Dermis blood vessel endothelial cell (primary cell): ENCODE results near the gene SPON2. TPM values are rescaled to one million over a fixed set of nuclear protein-coding genes. Genes with fewer than 3 reads are reported as not detected.

Experiments used
- DNase-seq: peaks from one replicate; pipeline ENCODE4 v3.0.0; 2010
- total RNA-seq: library from RNA; depleted of rRNA; stranded (reverse); fragments of >200 nt; gene quantifications from 2 replicates; pipeline ENCODE4 v1.2.3, GENCODE V29; 2014

The SPON2 gene
- total RNA-seq, 1 donor from 2014 or later, result 1.5 TPM

DNA sequence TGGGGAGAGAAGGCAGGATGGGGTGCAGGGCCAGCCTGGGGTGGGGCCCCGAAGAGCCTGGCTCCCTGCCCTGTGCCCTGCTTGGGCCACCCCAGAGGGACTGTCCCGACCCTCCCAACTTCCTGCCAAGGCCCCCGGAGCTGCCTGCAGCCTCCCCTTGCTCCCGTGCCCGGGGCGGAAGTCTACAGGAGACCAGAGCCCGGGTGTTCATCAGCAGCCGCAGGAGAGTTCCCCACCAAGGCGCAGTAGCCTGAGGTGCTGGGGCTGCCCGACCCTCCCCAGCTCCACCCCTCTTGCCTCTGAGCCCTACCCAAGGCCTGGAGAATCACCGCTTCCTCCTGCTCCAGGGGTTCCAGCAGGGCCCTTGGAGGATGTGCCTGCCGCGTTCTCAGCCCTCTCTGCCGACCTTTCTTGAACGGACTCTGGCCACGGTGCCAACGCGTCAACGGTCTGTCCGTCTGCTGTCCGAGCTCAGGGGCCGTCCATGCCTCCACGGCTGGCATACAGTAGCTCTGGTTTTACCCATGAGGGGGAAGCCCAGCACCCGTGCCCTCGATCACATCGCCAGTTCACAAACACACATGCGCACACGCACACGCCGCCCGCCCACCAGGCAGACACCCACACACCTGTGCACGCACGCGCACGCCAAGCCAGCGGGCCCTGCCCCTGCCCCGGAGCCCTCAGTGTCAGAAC, 36.0 kb upstream of the SPON2 start:
- DNase-seq, result no peak

DNA sequence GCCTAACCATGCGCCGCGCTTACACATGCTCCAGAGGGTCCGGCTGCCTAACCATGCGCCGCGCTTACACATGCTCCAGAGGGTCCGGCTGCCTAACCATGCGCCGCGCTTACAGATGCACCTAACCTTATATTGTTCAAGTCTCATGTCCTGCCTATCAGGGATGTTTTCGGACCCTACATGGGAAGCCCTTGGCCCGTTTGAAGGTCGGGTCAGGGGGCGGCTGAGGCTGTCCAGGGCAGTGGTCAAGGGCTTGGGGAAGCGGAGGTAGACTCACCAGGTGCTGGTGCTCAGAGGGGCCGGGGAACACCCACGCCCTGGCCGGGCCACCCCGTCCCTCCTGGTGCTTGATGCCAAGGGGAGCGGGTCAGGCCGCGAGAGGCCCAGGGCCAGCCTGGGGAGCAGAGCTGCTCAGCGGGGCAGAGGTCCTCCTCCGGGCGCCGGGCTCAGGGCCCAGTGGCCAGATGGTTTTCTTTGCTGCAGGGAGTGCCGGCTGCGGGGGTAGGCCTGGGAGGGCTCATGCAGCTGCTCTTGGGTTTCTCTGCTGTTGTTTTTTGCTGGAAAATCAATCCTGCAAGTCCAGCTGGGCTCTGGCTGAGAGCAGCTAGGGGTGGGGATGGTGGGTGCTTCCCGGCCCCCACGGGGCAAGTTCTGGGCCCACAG, 35.4 kb upstream of the SPON2 start:
- no peak for DNase-seq

DNA sequence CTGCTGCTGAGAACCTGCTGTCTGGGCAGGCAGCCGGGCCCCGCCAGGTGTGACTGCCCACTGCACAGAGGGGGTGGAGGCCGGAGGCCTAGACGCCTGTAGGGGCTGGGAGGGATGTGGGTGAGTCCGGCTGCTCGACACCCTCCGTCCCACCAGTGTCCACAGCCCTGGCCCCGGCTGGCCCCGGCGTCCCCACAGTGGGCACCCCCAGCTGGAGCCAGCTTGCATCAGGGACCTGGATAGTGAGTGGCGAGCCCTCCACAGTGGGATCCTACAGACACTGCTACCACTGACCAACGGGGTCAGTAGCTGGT, 34.7 kb upstream of the SPON2 start:
- DNase-seq, result no peak

DNA sequence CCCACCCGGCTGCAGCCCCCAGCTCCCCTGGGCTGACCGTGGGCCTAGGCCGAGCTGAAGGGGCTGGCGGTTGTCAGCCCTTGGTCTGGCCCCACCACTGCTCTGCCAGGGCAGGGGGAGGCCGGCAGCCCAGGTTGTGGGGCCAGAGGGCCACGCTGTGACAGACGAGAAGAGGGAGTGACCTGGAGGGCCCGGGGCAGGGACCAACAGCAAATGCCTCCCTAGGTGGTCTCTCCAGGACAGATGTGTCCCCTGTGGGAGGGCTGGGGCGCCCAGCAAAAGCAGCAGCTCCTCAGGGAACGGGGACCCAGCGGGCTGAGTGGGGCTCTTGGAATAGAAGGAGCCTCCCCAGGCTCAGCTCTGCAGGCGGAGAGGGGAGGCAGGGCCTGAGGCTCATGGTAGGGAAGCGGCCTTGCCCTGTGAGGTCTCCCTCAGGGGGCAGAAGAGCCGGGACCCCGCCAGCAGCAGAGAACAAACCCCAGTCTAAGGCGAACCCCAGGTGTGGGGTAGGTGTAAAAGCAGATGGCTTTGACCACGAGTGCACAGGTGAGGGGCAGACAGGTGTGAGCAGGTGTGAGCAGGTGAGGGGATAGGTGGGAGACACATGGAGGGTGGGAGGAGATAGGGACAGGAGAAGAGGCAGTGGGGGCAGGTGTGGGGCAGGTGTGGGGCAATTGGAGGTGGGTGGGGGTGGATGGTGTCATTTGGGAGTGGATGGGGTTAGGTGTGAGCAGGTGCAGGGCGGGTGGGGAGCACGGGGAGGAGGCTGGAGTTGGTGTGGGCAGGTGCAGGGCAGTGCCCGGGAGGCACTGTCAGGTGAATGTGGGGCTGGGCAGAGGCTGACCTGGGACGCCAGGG, 34.1 kb upstream of the SPON2 start:
- DNase-seq, result no peak

- no peak for DNase-seq
These were observed 33.4 kb upstream of the SPON2 start for GRCh38 chr4:1205586-1206298.

DNA sequence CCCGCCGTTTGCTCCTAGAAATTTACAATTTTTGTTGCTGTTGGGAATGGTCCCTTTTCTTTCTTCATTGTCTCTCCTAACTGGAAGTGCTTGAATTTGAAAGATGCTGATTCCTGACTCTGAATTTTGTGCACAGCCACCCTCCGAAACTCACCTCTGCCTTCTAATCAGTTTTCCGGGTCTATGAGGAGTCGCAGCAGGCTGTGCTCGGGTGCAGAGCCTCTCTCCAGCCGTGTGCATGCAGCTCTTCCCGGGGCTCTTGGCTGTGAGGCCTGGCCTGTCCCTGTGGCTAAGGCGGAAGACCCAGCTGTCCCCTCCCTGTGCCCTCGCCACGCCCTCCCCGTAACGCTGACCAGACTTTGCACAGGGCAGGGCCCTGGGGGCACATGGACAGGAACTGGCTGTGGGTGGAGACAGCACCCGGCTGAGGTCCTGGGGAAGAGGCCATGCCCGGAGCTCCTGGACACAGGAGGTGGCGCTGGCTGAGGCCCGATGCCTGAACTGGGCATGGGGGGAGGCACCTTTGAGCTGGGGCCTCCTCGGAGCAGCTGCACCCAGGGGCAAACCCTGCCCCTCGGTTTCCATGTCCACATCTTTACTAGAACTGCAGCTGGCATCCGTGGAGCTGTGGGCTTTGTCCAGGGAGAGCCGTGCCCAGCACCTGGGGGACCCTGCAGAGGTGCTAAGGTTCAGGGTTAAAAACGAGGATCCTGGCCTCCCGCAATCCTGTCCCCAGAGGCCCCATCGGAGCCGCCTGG, 32.6 kb upstream of the SPON2 start:
- DNase-seq, result no peak

GRCh38 chr4:1204286-1204827, 32.0 kb upstream of the SPON2 start:
- no peak for DNase-seq

DNA sequence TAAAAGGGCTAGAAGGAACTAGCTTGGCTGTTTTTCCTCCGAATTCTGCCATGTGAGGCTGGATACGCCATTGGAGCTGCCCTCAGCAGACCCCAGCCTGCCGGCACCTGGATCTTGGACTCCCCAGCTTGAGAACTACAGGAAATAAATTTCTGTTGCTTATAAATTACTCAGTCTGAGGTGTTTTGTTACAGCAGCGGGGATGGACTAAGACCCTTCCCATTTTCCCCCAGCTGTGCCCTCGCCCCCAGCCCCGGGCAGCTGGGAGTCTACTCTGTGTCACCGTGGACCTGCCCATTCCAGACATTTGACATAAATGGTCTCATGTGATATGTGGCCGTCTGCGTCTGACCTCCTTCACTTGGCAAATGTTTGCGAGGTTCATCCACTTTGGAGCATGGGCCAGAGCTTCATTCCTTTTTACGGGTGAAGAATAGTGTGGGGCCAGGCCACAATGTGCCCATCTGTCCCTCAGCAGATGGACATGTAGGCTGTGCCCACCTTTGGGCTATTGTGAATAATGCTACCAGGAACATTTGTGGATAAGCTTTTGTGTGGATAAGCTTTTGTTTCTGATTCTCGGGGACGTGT, 30.7 kb upstream of the SPON2 start:
- no peak for DNase-seq

- DNase-seq, result no peak
These were observed 30.2 kb upstream of the SPON2 start for GRCh38 chr4:1202526-1203011.

- no peak for DNase-seq
These were observed 29.6 kb upstream of the SPON2 start for GRCh38 chr4:1201851-1202525.

DNA sequence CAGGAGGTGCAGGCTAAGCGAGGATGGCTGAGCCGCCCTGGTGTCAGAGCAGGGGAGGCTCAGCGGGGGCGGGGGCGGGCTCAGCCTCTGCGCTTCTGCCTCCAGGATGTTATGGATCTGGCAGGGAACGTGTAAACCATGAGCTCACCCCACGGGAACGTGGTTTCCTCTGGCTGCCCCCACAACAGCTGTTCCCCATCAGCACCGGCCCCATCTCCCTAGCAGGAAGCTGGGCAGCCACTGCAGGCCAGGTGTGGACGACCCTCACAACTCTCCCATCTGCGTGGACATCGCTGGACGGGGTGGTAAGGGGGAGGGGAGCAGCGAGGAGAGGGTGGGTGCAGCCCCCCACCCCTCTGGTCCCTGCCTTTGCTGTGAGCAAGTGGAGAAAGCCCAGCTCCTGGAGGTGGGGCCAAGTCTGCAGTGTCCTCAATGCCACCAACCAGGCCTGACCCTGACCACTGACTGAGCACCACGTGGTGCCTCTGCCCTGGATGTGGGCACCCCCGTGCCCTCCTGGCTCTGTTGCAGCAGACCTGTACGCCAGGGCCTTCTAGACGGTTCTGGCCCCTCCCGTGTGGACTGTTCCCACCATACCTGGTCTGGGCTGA, 28.1 kb upstream of the SPON2 start:
- DNase-seq, result peak; percentile 54

DNA sequence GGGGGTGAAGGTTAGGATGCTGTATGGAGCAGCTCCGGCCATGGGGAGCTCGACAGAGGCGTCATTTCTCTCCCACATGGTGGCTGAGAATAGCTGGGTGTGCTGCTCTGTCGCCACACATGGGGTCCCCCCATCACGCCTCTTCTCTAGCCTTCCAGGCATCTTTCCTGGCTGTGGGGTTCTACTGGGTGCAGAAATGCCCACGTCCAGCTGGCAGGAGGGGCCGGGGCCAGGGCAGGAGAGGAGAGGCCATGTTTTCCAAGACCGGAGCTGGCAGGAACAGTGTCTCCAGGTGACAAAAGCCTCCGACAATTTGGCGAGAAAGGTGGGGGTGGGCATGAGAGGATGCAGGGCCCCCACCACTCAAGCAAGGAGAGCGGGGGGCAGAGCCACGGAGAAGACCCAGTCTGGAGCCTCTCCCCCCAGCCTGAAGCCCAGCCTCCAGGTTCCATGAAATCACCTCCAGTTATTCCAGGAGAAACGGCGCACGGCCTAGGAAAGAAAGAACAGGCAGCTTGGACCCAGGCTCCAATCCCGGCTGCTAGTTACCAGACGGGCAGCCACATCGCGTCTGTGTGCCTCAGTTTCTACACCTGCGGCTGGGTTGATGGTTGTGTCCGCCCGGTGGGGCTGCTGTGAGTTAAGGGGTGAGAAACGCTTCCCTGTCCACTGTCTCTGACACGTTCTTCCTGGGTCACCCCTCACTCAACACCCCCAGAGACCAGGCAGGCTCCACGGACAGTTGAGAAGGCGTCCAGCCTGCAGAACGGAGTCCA, 27.4 kb upstream of the SPON2 start:
- no peak for DNase-seq

GRCh38 chr4:1198098-1198844, 25.9 kb upstream of the SPON2 start:
- DNase-seq, result no peak

- DNase-seq, result no peak
These were observed 24.2 kb upstream of the SPON2 start for GRCh38 chr4:1196421-1197183.

- no peak for DNase-seq
These were observed 23.6 kb upstream of the SPON2 start for GRCh38 chr4:1195891-1196401.

- no peak for DNase-seq
These were observed 22.8 kb upstream of the SPON2 start for GRCh38 chr4:1195109-1195671.
